ENCODE data around the gene OR2AG1. TPM values are rescaled to one million over a fixed set of nuclear protein-coding genes. Genes with fewer than 3 reads are reported as not detected.
A peak's percentile ranks its signal among the peaks of the same experiment; 100 is the strongest.

OR2AG1 gene
- polyA plus RNA-seq, 1 donor (not counting 4 experiments of a cell fraction or from before 2014, with no cell fraction given), result not detected

GRCh38 chr11:6736495-6737121, 46.2 kb upstream of the OR2AG1 start:
- DNase-seq (ENCODE audit: low read depth, low spot score), result no peak
- H3K9me3 ChIP-seq (ENCODE audit: control insufficient read depth, low read depth, low read length), result no peaks in the 10 kb centered on the region
- no peaks in the 10 kb centered on the region for H4K20me1 ChIP-seq (ENCODE audit: control insufficient read depth, extremely low read depth, insufficient read depth, low read length)
- H3K9me1 ChIP-seq (ENCODE audit: control insufficient read depth, extremely low read depth, insufficient read depth, low read length), result no peaks in the 10 kb centered on the region
- dilution Hi-C loops (cut with MboI; ENCODE audit: extremely low pct_ligation_motif_present, low sequenced_read_pairs), result no loop called here
- no peaks in the 10 kb centered on the region for H3K36me3 ChIP-seq (ENCODE audit: control insufficient read depth in 2 of 2, extremely low read depth in 1 of 2, insufficient read depth in 2 of 2, low read length in 2 of 2)
- no peak overlapping the region for H3K4me2 ChIP-seq (ENCODE audit: control insufficient read depth, extremely low read depth, insufficient read depth, low read depth, low read length)
- FAIRE-seq, result no peak
- H2AFZ ChIP-seq (ENCODE audit: control insufficient read depth, low read length), result no peak overlapping the region
- no peak overlapping the region for H3K4me3 ChIP-seq (ENCODE audit: control insufficient read depth in 2 of 3, extremely low read depth in 1 of 3, insufficient read depth in 2 of 3, low read depth in 1 of 3, low read length in 3 of 3)
- no peaks in the 10 kb centered on the region for H3K4me1 ChIP-seq (ENCODE audit: control insufficient read depth, extremely low read depth, insufficient read depth, low read length)
- H3K27me3 ChIP-seq (ENCODE audit: control insufficient read depth, extremely low read depth, insufficient read depth, low read length), result no peaks in the 10 kb centered on the region
- H3K79me2 ChIP-seq (ENCODE audit: control insufficient read depth, insufficient read depth, low read length), result no peaks in the 10 kb centered on the region
- no peak overlapping the region for H3K27ac ChIP-seq (ENCODE audit: control insufficient read depth, insufficient read depth, low read length)
- H3K9ac ChIP-seq (ENCODE audit: control insufficient read depth, extremely low read depth, insufficient read depth, low read length), result no peak overlapping the region
- no peak for TF ChIP-seq CTCF (optimal IDR thresholded peaks at IDR 0.05 in 1 of 3, IDR thresholded peaks at IDR 0.05 in 1 of 3, conservative IDR thresholded peaks at IDR 0.05 in 1 of 3; ENCODE audit: extremely low read depth in 1 of 3, insufficient read depth in 2 of 3, low read length in 3 of 3)
- TF ChIP-seq EZH2 (IDR thresholded peaks at IDR 0.05; ENCODE audit: low read length), result no peak

GRCh38 chr11:6737872-6738466, 44.9 kb upstream of the OR2AG1 start:
- Histone ChIP-seq H3K4me3 (ENCODE audit: control insufficient read depth in 2 of 3, extremely low read depth in 1 of 3, insufficient read depth in 2 of 3, low read depth in 1 of 3, low read length in 3 of 3) (no peak overlapping the region), H3K9me3 (ENCODE audit: control insufficient read depth, low read depth, low read length) (no peaks in the 10 kb centered on the region), H3K4me2 (ENCODE audit: control insufficient read depth, extremely low read depth, insufficient read depth, low read depth, low read length) (no peak overlapping the region), H3K4me1 (ENCODE audit: control insufficient read depth, extremely low read depth, insufficient read depth, low read length) (no peaks in the 10 kb centered on the region), H2AFZ (ENCODE audit: control insufficient read depth, low read length) (no peak overlapping the region), H3K36me3 (ENCODE audit: control insufficient read depth in 2 of 2, extremely low read depth in 1 of 2, insufficient read depth in 2 of 2, low read length in 2 of 2) (no peaks in the 10 kb centered on the region), H4K20me1 (ENCODE audit: control insufficient read depth, extremely low read depth, insufficient read depth, low read length) (no peaks in the 10 kb centered on the region), H3K27ac (ENCODE audit: control insufficient read depth, insufficient read depth, low read length) (no peak overlapping the region), H3K27me3 (ENCODE audit: control insufficient read depth, extremely low read depth, insufficient read depth, low read length) (no peaks in the 10 kb centered on the region), H3K79me2 (ENCODE audit: control insufficient read depth, insufficient read depth, low read length) (no peaks in the 10 kb centered on the region), H3K9me1 (ENCODE audit: control insufficient read depth, extremely low read depth, insufficient read depth, low read length) (no peaks in the 10 kb centered on the region), H3K9ac (ENCODE audit: control insufficient read depth, extremely low read depth, insufficient read depth, low read length) (no peak overlapping the region)
- FAIRE-seq (no peak), DNase-seq (ENCODE audit: low read depth, low spot score) (no peak)
- TF ChIP-seq CTCF (optimal IDR thresholded peaks at IDR 0.05 in 1 of 3, IDR thresholded peaks at IDR 0.05 in 1 of 3, conservative IDR thresholded peaks at IDR 0.05 in 1 of 3; ENCODE audit: extremely low read depth in 1 of 3, insufficient read depth in 2 of 3, low read length in 3 of 3), result peak; percentile 26 to 70 (median 56)
- no peak for TF ChIP-seq EZH2 (IDR thresholded peaks at IDR 0.05; ENCODE audit: low read length)
- dilution Hi-C loops (cut with MboI; ENCODE audit: extremely low pct_ligation_motif_present, low sequenced_read_pairs), result no loop called here
